Vagina (tissue), 2 donors: ENCODE data around the gene RAPH1. TPM values are rescaled to one million over a fixed set of nuclear protein-coding genes. Genes with fewer than 3 reads are reported as not detected.

Experiments
- DNase-seq, 2 donors: peaks; one replicate each; pipeline ENCODE4 v3.0.0-alpha.2; 2017; ENCODE audit errors: extremely low spot score in 2 of 2
- H3K27ac ChIP-seq: fragments of 200-600 bp; sonication (generic); one replicate; pipeline ENCODE4 v1.5.1; 2019
- H3K27me3 ChIP-seq: fragments of 200-600 bp; sonication (generic); one replicate; pipeline ENCODE4 v1.5.1; 2019
- H3K36me3 ChIP-seq, 2 donors: fragments of 200-600 bp; sonication (generic); one replicate each; pipeline ENCODE4 v1.5.1; 2017 to 2019
- H3K4me1 ChIP-seq: fragments of 200-600 bp; sonication (generic); one replicate; pipeline ENCODE4 v1.5.1; 2019
- H3K4me3 ChIP-seq, 2 donors: fragments of 200-600 bp; sonication (generic); 1 replicate in 1 of 2; 2 replicates in 1 of 2; pipeline ENCODE4 v1.5.1; 2016 to 2019
- H3K9me3 ChIP-seq: fragments of 200-600 bp; sonication (generic); one replicate; pipeline ENCODE4 v1.5.1; 2019
- POLR2A ChIP-seq, 2 donors: fragments of 450-650 bp; IDR thresholded peaks; one replicate each; pipeline ENCODE4 v1.6.1; 2017; ENCODE audit warnings: antibody characterized with exemption in 2 of 2, mild to moderate bottlenecking in 2 of 2, moderate library complexity in 2 of 2
- POLR2AphosphoS5 ChIP-seq, 2 donors: sonication (generic); formaldehyde crosslinking; IDR thresholded peaks; one replicate each; pipeline ENCODE4 v1.9.0; 2017; ENCODE audit warnings: antibody characterized with exemption in 2 of 2, mild to moderate bottlenecking in 2 of 2, low read depth in 1 of 2; ENCODE audit not compliant: insufficient read depth in 1 of 2
- intact Hi-C: fragments of 100-400 bp; cut with DNase I; formaldehyde crosslinking; loops from one replicate; pipeline ENCODE4 v1.15.1; 2023
- total RNA-seq: library from RNA; depleted of rRNA; stranded (reverse); fragments of >200 nt; gene quantifications from one replicate; pipeline ENCODE4 v1.2.3, GENCODE V29; 2016
- TF ChIP-seq, protein P1 (sequence below), 3 experiments: fragments of 450-650 bp in 2 of 3; fragments of 200-600 bp in 1 of 3; sonication (generic) in 1 of 3; IDR thresholded peaks; one replicate each; pipeline ENCODE4 v1.5.1; 2017 to 2019; ENCODE audit warnings: antibody characterized with exemption in 3 of 3, mild to moderate bottlenecking in 2 of 3, moderate library complexity in 2 of 3

Gene RAPH1
- total RNA-seq, 1 donor from 2014 or later: 22.6 TPM

DNA sequence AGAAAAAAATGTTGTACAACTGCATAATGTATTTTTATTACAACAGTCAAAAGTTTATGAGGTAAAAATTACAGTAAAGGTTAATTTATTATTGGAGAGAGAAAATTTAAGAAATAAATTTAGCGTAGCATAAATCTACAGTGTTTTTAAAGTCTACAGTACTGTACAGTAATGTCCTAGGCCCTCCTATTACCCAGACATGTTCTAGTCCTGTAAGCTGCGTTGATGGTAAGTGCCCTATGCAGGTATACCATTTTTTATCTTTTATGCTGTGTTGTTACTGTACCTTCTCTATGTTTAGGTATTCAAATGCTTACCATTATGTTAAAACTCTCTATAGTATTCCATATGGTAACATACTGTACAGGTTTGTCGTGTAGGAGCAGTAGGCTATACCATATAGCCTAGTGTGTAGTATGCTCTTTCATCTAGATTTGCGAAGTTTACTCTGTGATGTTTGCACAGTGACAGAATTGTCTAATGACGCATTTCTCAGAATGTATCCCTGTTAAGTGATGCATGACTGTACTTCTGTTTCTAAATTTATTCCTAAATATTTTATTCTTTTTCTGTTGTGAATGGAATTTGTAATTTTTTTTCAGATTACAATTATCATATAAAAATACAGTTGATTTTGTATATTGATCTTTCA is 182.4 kb downstream of the RAPH1 start:
- H3K4me3 ChIP-seq: no peak overlapping the region
- H3K9me3 ChIP-seq: no peaks in the 10 kb centered on the region
- intact Hi-C loops: no loop called here
- no peak overlapping the region for H3K27ac ChIP-seq
- no peaks in the 10 kb centered on the region for H3K27me3 ChIP-seq
- TF ChIP-seq POLR2AphosphoS5 (IDR thresholded peaks at IDR 0.05; ENCODE audit: insufficient read depth in 1 of 2, low read depth in 1 of 2) (no peak), POLR2A (IDR thresholded peaks at IDR 0.05) (no peak)
- TF ChIP-seq, protein P1, sequence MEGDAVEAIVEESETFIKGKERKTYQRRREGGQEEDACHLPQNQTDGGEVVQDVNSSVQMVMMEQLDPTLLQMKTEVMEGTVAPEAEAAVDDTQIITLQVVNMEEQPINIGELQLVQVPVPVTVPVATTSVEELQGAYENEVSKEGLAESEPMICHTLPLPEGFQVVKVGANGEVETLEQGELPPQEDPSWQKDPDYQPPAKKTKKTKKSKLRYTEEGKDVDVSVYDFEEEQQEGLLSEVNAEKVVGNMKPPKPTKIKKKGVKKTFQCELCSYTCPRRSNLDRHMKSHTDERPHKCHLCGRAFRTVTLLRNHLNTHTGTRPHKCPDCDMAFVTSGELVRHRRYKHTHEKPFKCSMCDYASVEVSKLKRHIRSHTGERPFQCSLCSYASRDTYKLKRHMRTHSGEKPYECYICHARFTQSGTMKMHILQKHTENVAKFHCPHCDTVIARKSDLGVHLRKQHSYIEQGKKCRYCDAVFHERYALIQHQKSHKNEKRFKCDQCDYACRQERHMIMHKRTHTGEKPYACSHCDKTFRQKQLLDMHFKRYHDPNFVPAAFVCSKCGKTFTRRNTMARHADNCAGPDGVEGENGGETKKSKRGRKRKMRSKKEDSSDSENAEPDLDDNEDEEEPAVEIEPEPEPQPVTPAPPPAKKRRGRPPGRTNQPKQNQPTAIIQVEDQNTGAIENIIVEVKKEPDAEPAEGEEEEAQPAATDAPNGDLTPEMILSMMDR (IDR thresholded peaks at IDR 0.05): no peak
- H3K4me1 ChIP-seq: no peaks in the 10 kb centered on the region
- H3K36me3 ChIP-seq: no peaks in the 10 kb centered on the region
- DNase-seq: no peak

DNA sequence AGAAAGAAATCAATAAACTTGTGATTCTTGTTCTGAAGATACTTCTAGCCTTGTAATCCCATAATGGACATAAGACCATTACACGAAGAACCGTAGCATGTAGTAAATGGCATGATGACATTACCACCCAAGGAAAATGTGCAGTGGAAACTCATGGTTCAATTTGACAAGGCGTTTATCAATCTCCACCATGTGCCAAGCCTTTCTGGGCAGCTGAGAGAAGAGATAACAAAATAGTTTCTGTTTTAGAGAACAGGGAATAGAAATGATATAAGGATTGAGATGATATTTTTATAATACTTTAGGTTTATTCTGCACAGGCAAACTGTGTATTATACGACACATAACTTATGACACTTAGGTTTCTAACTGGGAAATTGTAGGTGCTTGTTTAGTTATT is 187.7 kb downstream of the RAPH1 start:
- intact Hi-C loops: no loop called here
- Histone ChIP-seq H3K36me3 (no peaks in the 10 kb centered on the region), H3K9me3 (no peaks in the 10 kb centered on the region), H3K4me3 (no peak overlapping the region), H3K4me1 (peaks cover 6% of the 10 kb centered on the region), H3K27me3 (no peaks in the 10 kb centered on the region), H3K27ac (no peak overlapping the region)
- DNase-seq: no peak
- TF ChIP-seq, protein P1 (IDR thresholded peaks at IDR 0.05): no peak
- no peak for TF ChIP-seq POLR2AphosphoS5 (IDR thresholded peaks at IDR 0.05; ENCODE audit: insufficient read depth in 1 of 2, low read depth in 1 of 2)
- TF ChIP-seq POLR2A (IDR thresholded peaks at IDR 0.05): no peak

DNA sequence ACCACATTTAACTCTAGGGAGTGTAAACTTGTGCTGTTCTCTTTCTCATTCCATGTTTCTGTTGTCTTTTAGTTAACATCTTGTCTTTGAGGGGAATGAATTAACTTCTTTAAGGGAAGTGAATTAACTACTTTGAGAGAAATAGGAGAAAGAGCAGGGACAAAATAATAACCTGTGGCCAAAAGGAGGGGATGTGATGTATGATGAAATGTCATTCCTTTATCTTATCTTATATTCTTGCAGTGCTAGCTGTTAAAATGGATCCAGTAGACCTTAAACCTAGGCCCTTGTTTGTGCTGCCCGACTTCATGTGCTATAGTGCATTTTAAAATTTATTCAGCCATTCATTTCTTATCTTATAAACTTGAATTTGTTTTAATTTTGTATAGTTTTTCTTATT is 188.5 kb downstream of the RAPH1 start:
- no peaks in the 10 kb centered on the region for H3K36me3 ChIP-seq
- no peaks in the 10 kb centered on the region for H3K9me3 ChIP-seq
- no peak overlapping the region for H3K27ac ChIP-seq
- TF ChIP-seq, protein P1 (IDR thresholded peaks at IDR 0.05): no peak
- TF ChIP-seq POLR2A (IDR thresholded peaks at IDR 0.05) (no peak), POLR2AphosphoS5 (IDR thresholded peaks at IDR 0.05; ENCODE audit: insufficient read depth in 1 of 2, low read depth in 1 of 2) (no peak)
- no peak for DNase-seq
- intact Hi-C loops: no loop called here
- no peaks in the 10 kb centered on the region for H3K27me3 ChIP-seq
- H3K4me1 ChIP-seq: peaks cover 10% of the 10 kb centered on the region
- no peak overlapping the region for H3K4me3 ChIP-seq

DNA sequence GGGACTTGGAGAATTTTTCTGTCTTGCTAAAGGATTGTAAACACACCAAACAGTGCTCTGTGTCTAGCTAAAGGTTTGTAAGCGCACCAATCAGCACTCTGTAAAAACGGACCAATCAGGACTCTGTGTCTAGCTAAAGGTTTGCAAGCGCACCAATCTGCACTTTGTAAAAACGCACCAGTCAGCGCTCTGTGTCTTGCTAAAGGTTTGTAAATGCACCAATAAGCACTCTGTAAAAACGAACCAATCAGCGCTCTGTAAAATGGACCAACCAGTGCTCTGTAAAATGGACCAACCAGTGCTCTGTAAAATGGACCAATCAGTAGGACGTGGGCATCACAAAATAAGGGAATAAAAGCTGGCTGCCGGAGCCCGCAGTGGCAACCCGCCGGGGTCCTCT is 190.4 kb downstream of the RAPH1 start:
- H3K4me3 ChIP-seq: no peak overlapping the region
- H3K36me3 ChIP-seq: no peaks in the 10 kb centered on the region
- TF ChIP-seq POLR2AphosphoS5 (IDR thresholded peaks at IDR 0.05; ENCODE audit: insufficient read depth in 1 of 2, low read depth in 1 of 2) (no peak), POLR2A (IDR thresholded peaks at IDR 0.05) (no peak)
- TF ChIP-seq, protein P1 (IDR thresholded peaks at IDR 0.05): no peak
- no peak overlapping the region for H3K27ac ChIP-seq
- intact Hi-C loops: no loop called here
- H3K9me3 ChIP-seq: no peaks in the 10 kb centered on the region
- H3K27me3 ChIP-seq: no peaks in the 10 kb centered on the region
- H3K4me1 ChIP-seq: peaks cover 13% of the 10 kb centered on the region
- no peak for DNase-seq

Other genes with a start within 250 kb of the RAPH1 start
- gene ABI2, start 206.9 kb downstream of the RAPH1 start, total RNA-seq: 31.7 TPM
- gene CD28, start 171.3 kb upstream of the RAPH1 start, total RNA-seq: 2.7 TPM